Measurements from ENCODE around the gene FGF18.

Gene FGF18

DNA sequence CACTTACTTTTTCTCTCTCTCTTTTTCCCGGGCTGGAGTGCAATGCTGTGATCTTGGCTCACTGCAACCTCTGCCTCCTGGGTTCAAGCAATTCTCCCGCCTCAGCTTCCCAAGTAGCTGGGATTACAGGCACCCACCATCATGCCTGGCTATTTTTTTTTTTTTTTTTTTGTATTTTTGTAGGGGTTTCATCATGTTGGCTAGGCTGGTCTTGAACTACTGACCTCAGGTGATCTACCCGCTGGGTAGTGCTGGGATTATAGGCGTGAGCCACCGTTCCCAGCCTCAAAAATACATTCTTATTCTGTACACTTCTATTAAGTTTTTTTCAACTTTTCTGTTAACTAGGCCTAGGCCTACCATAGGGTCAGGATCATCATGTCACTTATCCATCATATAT lies 5.5 kb upstream of the FGF18 start:
- TF ChIP-seq POLR2AphosphoS5 (IDR thresholded peaks at IDR 0.05; ENCODE audit: low read depth, low read length): peak; percentile 68

GRCh38 chr5:171415115-171415730 lies 4.2 kb upstream of the FGF18 start:
- TF ChIP-seq FOXP2 (optimal IDR thresholded peaks at IDR 0.05; ENCODE audit: borderline replicate concordance, extremely low read depth, extremely low read length, insufficient read depth) (no peak), TAF1 (IDR thresholded peaks at IDR 0.05; ENCODE audit: borderline replicate concordance, insufficient read depth, low read length) (no peak), POLR2AphosphoS5 (IDR thresholded peaks at IDR 0.05; ENCODE audit: low read depth, low read length) (no peak; the same call in 1 of the 2 replicates), SIN3A (IDR thresholded peaks at IDR 0.05; ENCODE audit: borderline replicate concordance, insufficient read depth, low read length) (no peak), REST (IDR thresholded peaks at IDR 0.05; ENCODE audit: insufficient read depth in 1 of 2, low read depth in 2 of 2, low read length in 2 of 2) (no peak)

- TF ChIP-seq TAF1 (IDR thresholded peaks at IDR 0.05; ENCODE audit: borderline replicate concordance, insufficient read depth, low read length) (no peak), FOXP2 (optimal IDR thresholded peaks at IDR 0.05; ENCODE audit: borderline replicate concordance, extremely low read depth, extremely low read length, insufficient read depth) (no peak), REST (IDR thresholded peaks at IDR 0.05; ENCODE audit: insufficient read depth in 1 of 2, low read depth in 2 of 2, low read length in 2 of 2) (no peak), SIN3A (IDR thresholded peaks at IDR 0.05; ENCODE audit: borderline replicate concordance, insufficient read depth, low read length) (no peak), POLR2AphosphoS5 (IDR thresholded peaks at IDR 0.05; ENCODE audit: low read depth, low read length) (no peak)
These were observed 3.0 kb upstream of the FGF18 start for GRCh38 chr5:171416160-171417049.

GRCh38 chr5:171418316-171418981 lies 998 bp upstream of the FGF18 start:
- TF ChIP-seq SIN3A (IDR thresholded peaks at IDR 0.05; ENCODE audit: borderline replicate concordance, insufficient read depth, low read length) (peak; percentile 50; the same call in 1 of the 2 replicates), POLR2AphosphoS5 (IDR thresholded peaks at IDR 0.05; ENCODE audit: low read depth, low read length) (no peak), REST (IDR thresholded peaks at IDR 0.05; ENCODE audit: insufficient read depth in 1 of 2, low read depth in 2 of 2, low read length in 2 of 2) (peak; percentile 93 to 94), TAF1 (IDR thresholded peaks at IDR 0.05; ENCODE audit: borderline replicate concordance, insufficient read depth, low read length) (no peak), FOXP2 (optimal IDR thresholded peaks at IDR 0.05; ENCODE audit: borderline replicate concordance, extremely low read depth, extremely low read length, insufficient read depth) (peak; percentile 22)

- TF ChIP-seq TAF1 (IDR thresholded peaks at IDR 0.05; ENCODE audit: borderline replicate concordance, insufficient read depth, low read length) (no peak), SIN3A (IDR thresholded peaks at IDR 0.05; ENCODE audit: borderline replicate concordance, insufficient read depth, low read length) (no peak), POLR2AphosphoS5 (IDR thresholded peaks at IDR 0.05; ENCODE audit: low read depth, low read length) (no peak), REST (IDR thresholded peaks at IDR 0.05; ENCODE audit: insufficient read depth in 1 of 2, low read depth in 2 of 2, low read length in 2 of 2) (no peak), FOXP2 (optimal IDR thresholded peaks at IDR 0.05; ENCODE audit: borderline replicate concordance, extremely low read depth, extremely low read length, insufficient read depth) (no peak)
These were observed 412 bp downstream of the FGF18 start for GRCh38 chr5:171419688-171420430.
